Measurements from ENCODE around the gene PCSK5. TPM values are rescaled to one million over a fixed set of nuclear protein-coding genes. Genes with fewer than 3 reads are reported as not detected.
A peak's percentile ranks its signal among the peaks of the same experiment; 100 is the strongest.

PCSK5 gene
- total RNA-seq, 2 experiments from 2014 or later: 14.4 to 15.2 TPM

DNA sequence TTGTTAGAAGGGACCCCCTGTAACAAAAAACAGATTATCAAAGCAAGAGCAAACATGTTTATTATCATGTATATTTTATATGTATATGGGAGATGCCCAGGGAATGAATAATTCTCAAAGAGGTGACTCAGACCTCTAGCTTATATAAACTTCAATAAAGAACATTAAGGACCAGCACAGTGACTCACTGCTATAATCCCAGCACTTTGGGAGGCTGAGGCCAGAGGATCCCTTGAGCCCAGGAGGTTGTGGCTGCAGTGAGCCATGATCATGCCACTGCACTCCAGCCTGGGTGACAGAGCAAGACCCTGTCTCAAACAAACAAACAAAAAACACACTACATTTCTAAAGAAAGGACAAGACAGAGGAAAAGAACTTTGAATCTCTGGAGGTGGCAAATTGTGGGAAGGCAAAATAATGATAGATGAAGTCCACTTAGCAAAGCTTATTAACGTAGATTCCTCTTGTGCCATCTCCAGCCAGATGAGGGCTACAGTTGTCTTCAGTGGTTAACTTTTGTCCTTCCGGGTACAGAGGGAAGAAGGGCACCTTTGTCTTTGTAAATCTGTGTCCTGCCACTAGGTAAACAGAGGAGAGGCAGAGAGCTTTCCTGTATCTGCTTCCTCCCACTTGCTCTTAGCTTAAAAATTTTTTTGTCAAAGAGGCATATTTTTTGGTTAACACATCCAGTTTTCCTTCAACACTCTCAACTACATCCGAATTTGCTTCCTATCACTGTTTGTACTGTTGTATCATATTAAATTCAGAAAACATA lies 511.3 kb downstream of the PCSK5 start:
- Histone ChIP-seq H3K36me3 (ENCODE audit: insufficient read depth, low read length) (no peaks in the 10 kb centered on the region), H3K27me3 (ENCODE audit: control insufficient read depth in 1 of 2, insufficient read depth in 2 of 2, low read length in 2 of 2) (no peaks in the 10 kb centered on the region), H3K27ac (ENCODE audit: low read depth in 1 of 2, low read length in 2 of 2) (no peak overlapping the region), H3K4me3 (ENCODE audit: low read length) (no peak overlapping the region), H3K4me1 (ENCODE audit: insufficient read depth, low read length) (no peaks in the 10 kb centered on the region), H3K9me3 (ENCODE audit: control insufficient read depth in 1 of 2, insufficient read depth in 1 of 2, low read length in 2 of 2) (no peaks in the 10 kb centered on the region)
- DNase-seq (no peak), ATAC-seq (ENCODE audit: poor library complexity) (no peak)
- H3K4me1 Mint-ChIP-seq (ENCODE audit: low read depth): peaks cover 9% of the 10 kb centered on the region
- intact Hi-C loops (cut with DNase I, micrococcal nuclease): loop anchor here (5.0 kb wide), 3 partner anchors 46 to 301 kb away; partner anchors contain the start of gene GCNT1 (in 1 of the 2)
- no peaks in the 10 kb centered on the region for H3K36me3 Mint-ChIP-seq (ENCODE audit: low read depth)
- TF ChIP-seq, protein P1, sequence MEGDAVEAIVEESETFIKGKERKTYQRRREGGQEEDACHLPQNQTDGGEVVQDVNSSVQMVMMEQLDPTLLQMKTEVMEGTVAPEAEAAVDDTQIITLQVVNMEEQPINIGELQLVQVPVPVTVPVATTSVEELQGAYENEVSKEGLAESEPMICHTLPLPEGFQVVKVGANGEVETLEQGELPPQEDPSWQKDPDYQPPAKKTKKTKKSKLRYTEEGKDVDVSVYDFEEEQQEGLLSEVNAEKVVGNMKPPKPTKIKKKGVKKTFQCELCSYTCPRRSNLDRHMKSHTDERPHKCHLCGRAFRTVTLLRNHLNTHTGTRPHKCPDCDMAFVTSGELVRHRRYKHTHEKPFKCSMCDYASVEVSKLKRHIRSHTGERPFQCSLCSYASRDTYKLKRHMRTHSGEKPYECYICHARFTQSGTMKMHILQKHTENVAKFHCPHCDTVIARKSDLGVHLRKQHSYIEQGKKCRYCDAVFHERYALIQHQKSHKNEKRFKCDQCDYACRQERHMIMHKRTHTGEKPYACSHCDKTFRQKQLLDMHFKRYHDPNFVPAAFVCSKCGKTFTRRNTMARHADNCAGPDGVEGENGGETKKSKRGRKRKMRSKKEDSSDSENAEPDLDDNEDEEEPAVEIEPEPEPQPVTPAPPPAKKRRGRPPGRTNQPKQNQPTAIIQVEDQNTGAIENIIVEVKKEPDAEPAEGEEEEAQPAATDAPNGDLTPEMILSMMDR (IDR thresholded peaks at IDR 0.05): no peak
- no peak overlapping the region for H3K27ac Mint-ChIP-seq
- no peaks in the 10 kb centered on the region for H3K9me3 Mint-ChIP-seq
- ChIA-PET POLR2A (no interaction called here), CTCF (interaction anchor here (0.7 to 2.9 kb wide), 3 partner anchors 8 to 57 kb away, joined by 3 to 11 read pairs (median 3); partner anchors contain the start of genes GCNT1 and RFK)
- H3K27me3 Mint-ChIP-seq: no peaks in the 10 kb centered on the region
- H3K4me3 Mint-ChIP-seq: no peak overlapping the region

DNA sequence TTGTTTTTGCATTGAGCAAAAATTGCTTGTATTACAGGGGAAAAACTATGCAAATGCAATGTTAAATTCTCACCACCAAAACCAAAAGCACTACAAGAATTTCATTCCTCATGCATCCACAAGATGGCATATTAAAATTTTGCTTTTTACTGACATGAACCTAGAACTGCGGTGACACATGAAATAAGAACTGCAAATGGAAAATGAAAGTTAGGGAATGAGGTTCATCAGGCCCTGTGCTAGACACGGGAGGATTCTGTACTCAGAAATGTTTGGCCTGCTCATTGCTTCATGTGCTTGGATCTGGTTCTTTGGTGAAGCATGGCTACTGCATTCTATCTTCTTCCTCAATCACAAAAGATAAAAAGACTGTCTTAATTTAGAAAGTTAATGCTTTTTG lies 512.9 kb downstream of the PCSK5 start:
- peak overlapping the region in 1 of 2 donors; percentile 4 for H3K27ac ChIP-seq (ENCODE audit: low read depth in 1 of 2, low read length in 2 of 2)
- ATAC-seq (ENCODE audit: poor library complexity): peak; percentile 97
- H3K27ac Mint-ChIP-seq: peak overlapping the region; percentile 68
- CTCF ChIA-PET: interaction anchor here (2.9 kb wide), 1 partner anchor 9 kb away, joined by 11 read pairs; the partner anchor contains the start of gene RFK
- H3K4me3 Mint-ChIP-seq: peak overlapping the region; percentile 3
- no peaks in the 10 kb centered on the region for H3K27me3 ChIP-seq (ENCODE audit: control insufficient read depth in 1 of 2, insufficient read depth in 2 of 2, low read length in 2 of 2)
- POLR2A ChIA-PET: interaction anchor here (0.6 kb wide), 1 partner anchor 1450 kb away, joined by 3 read pairs; no protein-coding TSS in a partner anchor
- peaks cover 9% of the 10 kb centered on the region for H3K4me1 Mint-ChIP-seq (ENCODE audit: low read depth)
- H3K9me3 Mint-ChIP-seq: no peaks in the 10 kb centered on the region
- H3K36me3 ChIP-seq (ENCODE audit: insufficient read depth, low read length): no peaks in the 10 kb centered on the region
- H3K36me3 Mint-ChIP-seq (ENCODE audit: low read depth): no peaks in the 10 kb centered on the region
- H3K4me3 ChIP-seq (ENCODE audit: low read length): peak overlapping the region; percentile 2
- no peaks in the 10 kb centered on the region for H3K4me1 ChIP-seq (ENCODE audit: insufficient read depth, low read length)
- no peaks in the 10 kb centered on the region for H3K9me3 ChIP-seq (ENCODE audit: control insufficient read depth in 1 of 2, insufficient read depth in 1 of 2, low read length in 2 of 2)
- TF ChIP-seq, protein P1 (IDR thresholded peaks at IDR 0.05): peak; percentile 64
- intact Hi-C loops (cut with DNase I, micrococcal nuclease): loop anchor here (1.0 to 5.0 kb wide), 4 partner anchors 44 to 301 kb away; partner anchors contain the start of gene GCNT1 (in 1 of the 2)
- peak in 4 of 14 experiments; percentile 30 to 81 (median 76) for DNase-seq
- H3K27me3 Mint-ChIP-seq: no peaks in the 10 kb centered on the region

DNA sequence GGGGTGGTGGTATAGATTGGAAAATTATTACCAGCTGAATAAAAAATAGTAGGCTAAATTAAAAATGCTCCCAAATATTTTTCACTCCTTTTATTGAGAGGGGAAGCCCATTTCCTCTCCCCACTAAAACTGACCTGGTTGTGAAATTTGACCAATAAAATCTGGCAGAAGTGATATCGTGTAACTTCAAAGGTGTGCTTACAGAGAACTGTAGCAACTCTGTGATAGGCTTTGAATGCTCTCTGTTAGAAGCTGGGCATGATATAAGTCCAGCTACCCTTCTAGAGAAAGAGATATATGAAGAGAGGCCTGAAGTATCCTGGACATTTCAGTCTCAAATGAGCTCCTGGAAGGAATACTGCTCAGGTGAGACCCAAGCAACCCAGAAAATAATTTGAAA lies 513.9 kb downstream of the PCSK5 start:
- no peaks in the 10 kb centered on the region for H3K9me3 Mint-ChIP-seq
- H3K36me3 Mint-ChIP-seq (ENCODE audit: low read depth): no peaks in the 10 kb centered on the region
- no peak overlapping the region for H3K27ac Mint-ChIP-seq
- ChIA-PET CTCF (interaction anchor here (0.7 to 2.9 kb wide), 3 partner anchors 10 to 300 kb away, joined by 3 to 11 read pairs (median 3); partner anchors contain the start of gene RFK), POLR2A (interaction anchor here (0.7 to 1.1 kb wide), 2 partner anchors 10 to 260 kb away, joined by 3 to 11 read pairs; partner anchors contain the start of gene RFK)
- no peaks in the 10 kb centered on the region for H3K4me1 ChIP-seq (ENCODE audit: insufficient read depth, low read length)
- no peak overlapping the region for H3K4me3 ChIP-seq (ENCODE audit: low read length)
- intact Hi-C loops (cut with DNase I, micrococcal nuclease): loop anchor here (5.0 kb wide), 3 partner anchors 43 to 298 kb away; partner anchors contain the start of gene GCNT1 (in 1 of the 2)
- no peaks in the 10 kb centered on the region for H3K27me3 ChIP-seq (ENCODE audit: control insufficient read depth in 1 of 2, insufficient read depth in 2 of 2, low read length in 2 of 2)
- H3K27me3 Mint-ChIP-seq: no peaks in the 10 kb centered on the region
- no peak overlapping the region for H3K27ac ChIP-seq (ENCODE audit: low read depth in 1 of 2, low read length in 2 of 2)
- ATAC-seq (ENCODE audit: poor library complexity) (no peak), DNase-seq (no peak)
- no peaks in the 10 kb centered on the region for H3K9me3 ChIP-seq (ENCODE audit: control insufficient read depth in 1 of 2, insufficient read depth in 1 of 2, low read length in 2 of 2)
- no peaks in the 10 kb centered on the region for H3K36me3 ChIP-seq (ENCODE audit: insufficient read depth, low read length)
- H3K4me3 Mint-ChIP-seq: no peak overlapping the region
- TF ChIP-seq, protein P1 (IDR thresholded peaks at IDR 0.05): no peak
- peaks cover 9% of the 10 kb centered on the region for H3K4me1 Mint-ChIP-seq (ENCODE audit: low read depth)

All from CD4-positive, alpha-beta T cell (primary cell).